ENCODE measurements around the gene GFM1. TPM values are rescaled to one million over a fixed set of nuclear protein-coding genes. Genes with fewer than 3 reads are reported as not detected.

Gene GFM1
- total RNA-seq, 3 donors from 2014 or later, result 44.6 to 63.5 (median 46.4) TPM

GRCh38 chr3:158711886-158712285, 67.6 kb downstream of the GFM1 start:
- Histone ChIP-seq H3K9me3 (no peaks in the 10 kb centered on the region), H3K36me3 (no peaks in the 10 kb centered on the region), H3K27me3 (no peaks in the 10 kb centered on the region), H3K4me1 (no peaks in the 10 kb centered on the region), H3K4me3 (no peak overlapping the region), H3K27ac (peak overlapping the region; percentile 56 to 59)
- DNase-seq (ENCODE audit: low spot score in 2 of 2), result no peak
- intact Hi-C loops (cut with DNase I; ENCODE audit: low total_unique reads), result no loop called here
- TF ChIP-seq POLR2AphosphoS5 (IDR thresholded peaks at IDR 0.05), result no peak
- no peak for TF ChIP-seq CTCF (IDR thresholded peaks at IDR 0.05)

- Histone ChIP-seq H3K36me3 (no peaks in the 10 kb centered on the region), H3K27ac (peak overlapping the region; percentile 56 to 68), H3K4me1 (no peaks in the 10 kb centered on the region), H3K9me3 (no peaks in the 10 kb centered on the region), H3K4me3 (no peak overlapping the region), H3K27me3 (no peaks in the 10 kb centered on the region)
- intact Hi-C loops (cut with DNase I; ENCODE audit: low total_unique reads), result no loop called here
- DNase-seq (ENCODE audit: low spot score in 2 of 2), result no peak
- TF ChIP-seq POLR2A (IDR thresholded peaks at IDR 0.05), result no peak
- no peak for TF ChIP-seq CTCF (IDR thresholded peaks at IDR 0.05)
- TF ChIP-seq POLR2AphosphoS5 (IDR thresholded peaks at IDR 0.05), result no peak
Observed at GRCh38 chr3:158712443-158712842, 68.1 kb downstream of the GFM1 start.

GRCh38 chr3:158713094-158713499, 68.8 kb downstream of the GFM1 start:
- Histone ChIP-seq H3K9me3 (no peaks in the 10 kb centered on the region), H3K27me3 (no peaks in the 10 kb centered on the region), H3K27ac (peak overlapping the region; percentile 26 to 68), H3K4me1 (peaks cover 0 to 2% of the 10 kb centered on the region in 2 donors), H3K36me3 (no peaks in the 10 kb centered on the region), H3K4me3 (no peak overlapping the region)
- TF ChIP-seq CTCF (IDR thresholded peaks at IDR 0.05) (no peak), POLR2AphosphoS5 (IDR thresholded peaks at IDR 0.05) (peak in 1 of 3 donors; percentile 33), POLR2A (IDR thresholded peaks at IDR 0.05) (no peak)
- intact Hi-C loops (cut with DNase I; ENCODE audit: low total_unique reads), result no loop called here
- no peak for DNase-seq (ENCODE audit: low spot score in 2 of 2)

- intact Hi-C loops (cut with DNase I; ENCODE audit: low total_unique reads), result no loop called here
- peak overlapping the region in 1 of 2 donors; percentile 35 for H3K27ac ChIP-seq
- TF ChIP-seq POLR2AphosphoS5 (IDR thresholded peaks at IDR 0.05) (no peak), CTCF (IDR thresholded peaks at IDR 0.05) (no peak), POLR2A (IDR thresholded peaks at IDR 0.05) (no peak)
Observed at GRCh38 chr3:158717576-158717975, 73.2 kb downstream of the GFM1 start.

GRCh38 chr3:158718490-158719170, 74.3 kb downstream of the GFM1 start:
- Histone ChIP-seq H3K4me1 (peaks cover 0 to 7% of the 10 kb centered on the region in 2 donors), H3K9me3 (no peaks in the 10 kb centered on the region), H3K27ac (peak overlapping the region in 1 of 2 donors; percentile 9), H3K36me3 (no peaks in the 10 kb centered on the region), H3K27me3 (no peaks in the 10 kb centered on the region), H3K4me3 (no peak overlapping the region)
- TF ChIP-seq POLR2AphosphoS5 (IDR thresholded peaks at IDR 0.05) (no peak), CTCF (IDR thresholded peaks at IDR 0.05) (no peak), POLR2A (IDR thresholded peaks at IDR 0.05) (no peak)
- intact Hi-C loops (cut with DNase I; ENCODE audit: low total_unique reads), result no loop called here
- DNase-seq (ENCODE audit: low spot score in 2 of 2), result no peak

More at GRCh38 chr3:158717576-158717975, 73.2 kb downstream of the GFM1 start:
- Histone ChIP-seq H3K36me3 (no peaks in the 10 kb centered on the region), H3K4me3 (no peak overlapping the region), H3K27me3 (no peaks in the 10 kb centered on the region), H3K9me3 (no peaks in the 10 kb centered on the region), H3K4me1 (peaks cover 0 to 7% of the 10 kb centered on the region in 2 donors)
- DNase-seq (ENCODE audit: low spot score in 2 of 2), result no peak
